ENCODE results near the gene ZNF850. TPM values are rescaled to one million over a fixed set of nuclear protein-coding genes. Genes with fewer than 3 reads are reported as not detected.

Gene ZNF850
- total and polyA plus RNA-seq, 9 of the 15 experiments (the other 6 are each of a cell fraction or from before 2014, with no cell fraction given): 1.2 to 13.0 (median 5.9) TPM

GRCh38 chr19:36771261-36772231 is 1.1 kb downstream of the ZNF850 start (continued):
- no peak for TF ChIP-seq SFPQ (IDR thresholded peaks at IDR 0.05; ENCODE audit: low read depth, low read length)
- no peak for TF ChIP-seq ZNF217 (CRISPR knock-in tag; IDR thresholded peaks at IDR 0.05)
- no peak for TF ChIP-seq TAF9B (IDR thresholded peaks at IDR 0.05; ENCODE audit: partially characterized antibody)
- TF ChIP-seq POLR3G (IDR thresholded peaks at IDR 0.05; ENCODE audit: extremely low read depth, insufficient read length, insufficient replicate concordance): no peak
- no peak for TF ChIP-seq U2AF1 (optimal IDR thresholded peaks at IDR 0.05; ENCODE audit: low read depth, low read length)
- TF ChIP-seq MBD1 (CRISPR knock-in tag; IDR thresholded peaks at IDR 0.05): no peak
- TF ChIP-seq SIN3B (IDR thresholded peaks at IDR 0.05; ENCODE audit: low read depth): no peak
- TF ChIP-seq TCF7 (IDR thresholded peaks at IDR 0.05; ENCODE audit: borderline replicate concordance): no peak
- 0 out of 4 replicates have a peak, but pooled peaks of 1 of the 2 experiments have one; percentile 18 for TF ChIP-seq RAD21 (CRISPR knock-in tag; conservative IDR thresholded peaks at IDR 0.05 in 1 of 2, IDR thresholded peaks at IDR 0.05 in 1 of 2)
- no peak for TF ChIP-seq GTF2A2 (tag; IDR thresholded peaks at IDR 0.05)
- 0 out of 2 replicates have a peak, but pooled peaks have one; percentile 34 for TF ChIP-seq CC2D1A (IDR thresholded peaks at IDR 0.05)
- TF ChIP-seq RBBP5 (IDR thresholded peaks at IDR 0.05; ENCODE audit: borderline replicate concordance, insufficient read depth, low read length, poor library complexity, severe bottlenecking): no peak
- TF ChIP-seq SMAD3 (CRISPR knock-in tag; conservative IDR thresholded peaks at IDR 0.05): no peak
- TF ChIP-seq, protein P1, sequence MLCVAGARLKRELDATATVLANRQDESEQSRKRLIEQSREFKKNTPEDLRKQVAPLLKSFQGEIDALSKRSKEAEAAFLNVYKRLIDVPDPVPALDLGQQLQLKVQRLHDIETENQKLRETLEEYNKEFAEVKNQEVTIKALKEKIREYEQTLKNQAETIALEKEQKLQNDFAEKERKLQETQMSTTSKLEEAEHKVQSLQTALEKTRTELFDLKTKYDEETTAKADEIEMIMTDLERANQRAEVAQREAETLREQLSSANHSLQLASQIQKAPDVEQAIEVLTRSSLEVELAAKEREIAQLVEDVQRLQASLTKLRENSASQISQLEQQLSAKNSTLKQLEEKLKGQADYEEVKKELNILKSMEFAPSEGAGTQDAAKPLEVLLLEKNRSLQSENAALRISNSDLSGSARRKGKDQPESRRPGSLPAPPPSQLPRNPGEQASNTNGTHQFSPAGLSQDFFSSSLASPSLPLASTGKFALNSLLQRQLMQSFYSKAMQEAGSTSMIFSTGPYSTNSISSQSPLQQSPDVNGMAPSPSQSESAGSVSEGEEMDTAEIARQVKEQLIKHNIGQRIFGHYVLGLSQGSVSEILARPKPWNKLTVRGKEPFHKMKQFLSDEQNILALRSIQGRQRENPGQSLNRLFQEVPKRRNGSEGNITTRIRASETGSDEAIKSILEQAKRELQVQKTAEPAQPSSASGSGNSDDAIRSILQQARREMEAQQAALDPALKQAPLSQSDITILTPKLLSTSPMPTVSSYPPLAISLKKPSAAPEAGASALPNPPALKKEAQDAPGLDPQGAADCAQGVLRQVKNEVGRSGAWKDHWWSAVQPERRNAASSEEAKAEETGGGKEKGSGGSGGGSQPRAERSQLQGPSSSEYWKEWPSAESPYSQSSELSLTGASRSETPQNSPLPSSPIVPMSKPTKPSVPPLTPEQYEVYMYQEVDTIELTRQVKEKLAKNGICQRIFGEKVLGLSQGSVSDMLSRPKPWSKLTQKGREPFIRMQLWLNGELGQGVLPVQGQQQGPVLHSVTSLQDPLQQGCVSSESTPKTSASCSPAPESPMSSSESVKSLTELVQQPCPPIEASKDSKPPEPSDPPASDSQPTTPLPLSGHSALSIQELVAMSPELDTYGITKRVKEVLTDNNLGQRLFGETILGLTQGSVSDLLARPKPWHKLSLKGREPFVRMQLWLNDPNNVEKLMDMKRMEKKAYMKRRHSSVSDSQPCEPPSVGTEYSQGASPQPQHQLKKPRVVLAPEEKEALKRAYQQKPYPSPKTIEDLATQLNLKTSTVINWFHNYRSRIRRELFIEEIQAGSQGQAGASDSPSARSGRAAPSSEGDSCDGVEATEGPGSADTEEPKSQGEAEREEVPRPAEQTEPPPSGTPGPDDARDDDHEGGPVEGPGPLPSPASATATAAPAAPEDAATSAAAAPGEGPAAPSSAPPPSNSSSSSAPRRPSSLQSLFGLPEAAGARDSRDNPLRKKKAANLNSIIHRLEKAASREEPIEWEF (CRISPR knock-in tag; IDR thresholded peaks at IDR 0.05): 0 out of 2 replicates have a peak, but pooled peaks have one; percentile 67
- no peak for TF ChIP-seq HSF4 (CRISPR knock-in tag; IDR thresholded peaks at IDR 0.05; ENCODE audit: borderline replicate concordance)
- TF ChIP-seq ARHGAP35 (IDR thresholded peaks at IDR 0.05; ENCODE audit: partially characterized antibody): no peak
- TF ChIP-seq GABPB2 (CRISPR knock-in tag; conservative IDR thresholded peaks at IDR 0.05): no peak
- no peak for TF ChIP-seq ZNF143 (CRISPR knock-in tag; IDR thresholded peaks at IDR 0.05)

Data from K562 (cell line).